Gastrocnemius medialis (tissue), 4 donors: ENCODE results near the gene MACC1.

Experiments used
- POLR2A ChIP-seq, 2 donors: fragments of 450-650 bp; IDR thresholded peaks; one replicate each; pipeline ENCODE4 v1.6.1; 2017; ENCODE audit warnings: antibody characterized with exemption in 2 of 2, mild to moderate bottlenecking in 2 of 2, moderate library complexity in 2 of 2
- TF ChIP-seq, protein P1 (sequence below), 5 experiments: fragments of 450-650 bp in 3 of 5; fragments of 200-600 bp in 2 of 5; sonication (generic) in 2 of 5; IDR thresholded peaks in 4 of 5; conservative IDR thresholded peaks in 1 of 5; 1 replicate in 4 of 5; 2 replicates in 1 of 5; pipeline ENCODE4 v1.5.1; 2016 to 2019; ENCODE audit warnings: antibody characterized with exemption in 5 of 5, mild to moderate bottlenecking in 3 of 5, moderate library complexity in 3 of 5

DNA sequence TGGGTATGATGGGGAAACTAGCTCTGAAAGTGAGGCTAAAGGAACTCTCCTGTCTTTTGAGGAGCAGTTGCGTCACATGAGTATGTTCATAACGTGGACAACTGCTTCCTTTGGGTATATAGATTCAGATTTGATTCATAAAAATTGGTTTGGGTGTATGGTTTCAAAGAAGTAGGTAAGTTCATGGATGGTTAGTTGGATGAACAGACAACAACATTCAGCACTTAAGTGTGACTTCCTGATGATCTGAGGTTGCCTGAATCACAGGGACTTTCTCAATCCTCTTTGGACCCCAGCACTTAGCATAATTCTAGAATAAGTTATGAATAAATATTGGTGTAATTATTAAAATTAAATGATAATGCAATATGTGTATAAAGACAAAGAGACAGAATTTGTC, 43.4 kb downstream of the MACC1 start:
- TF ChIP-seq, protein P1, sequence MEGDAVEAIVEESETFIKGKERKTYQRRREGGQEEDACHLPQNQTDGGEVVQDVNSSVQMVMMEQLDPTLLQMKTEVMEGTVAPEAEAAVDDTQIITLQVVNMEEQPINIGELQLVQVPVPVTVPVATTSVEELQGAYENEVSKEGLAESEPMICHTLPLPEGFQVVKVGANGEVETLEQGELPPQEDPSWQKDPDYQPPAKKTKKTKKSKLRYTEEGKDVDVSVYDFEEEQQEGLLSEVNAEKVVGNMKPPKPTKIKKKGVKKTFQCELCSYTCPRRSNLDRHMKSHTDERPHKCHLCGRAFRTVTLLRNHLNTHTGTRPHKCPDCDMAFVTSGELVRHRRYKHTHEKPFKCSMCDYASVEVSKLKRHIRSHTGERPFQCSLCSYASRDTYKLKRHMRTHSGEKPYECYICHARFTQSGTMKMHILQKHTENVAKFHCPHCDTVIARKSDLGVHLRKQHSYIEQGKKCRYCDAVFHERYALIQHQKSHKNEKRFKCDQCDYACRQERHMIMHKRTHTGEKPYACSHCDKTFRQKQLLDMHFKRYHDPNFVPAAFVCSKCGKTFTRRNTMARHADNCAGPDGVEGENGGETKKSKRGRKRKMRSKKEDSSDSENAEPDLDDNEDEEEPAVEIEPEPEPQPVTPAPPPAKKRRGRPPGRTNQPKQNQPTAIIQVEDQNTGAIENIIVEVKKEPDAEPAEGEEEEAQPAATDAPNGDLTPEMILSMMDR (IDR thresholded peaks at IDR 0.05 in 4 of 5, conservative IDR thresholded peaks at IDR 0.05 in 1 of 5), result no peak
- no peak for TF ChIP-seq POLR2A (IDR thresholded peaks at IDR 0.05)
